ENCODE measurements around the gene RBP2.

Gene RBP2

DNA sequence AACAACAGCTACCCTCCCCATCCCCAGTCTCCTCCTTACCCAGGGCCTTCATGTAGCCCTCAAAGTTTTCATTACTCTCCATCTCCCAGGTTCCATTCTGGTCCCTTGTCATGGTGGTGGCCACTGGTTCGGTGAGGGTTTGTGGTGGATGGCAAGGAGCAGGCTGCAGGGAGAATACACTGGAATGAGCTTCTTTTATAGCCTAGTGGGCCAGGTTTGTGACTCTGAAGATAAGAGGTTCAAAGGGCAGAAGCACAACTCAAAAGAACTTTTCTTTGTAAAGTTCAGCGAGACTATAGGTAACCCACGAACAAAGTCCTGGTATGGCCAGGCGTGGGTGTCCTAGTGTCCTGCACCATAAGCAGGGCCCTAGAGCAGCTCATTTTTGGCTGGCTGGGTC is at the start of gene RBP2:
Gene RBP2 (minus strand): TSS at position 169 of the 400 bp plus-strand sequence. CDS start 57 bp downstream, at position 112.
- no peak for DNase-seq (ENCODE audit: low read depth)

DNA sequence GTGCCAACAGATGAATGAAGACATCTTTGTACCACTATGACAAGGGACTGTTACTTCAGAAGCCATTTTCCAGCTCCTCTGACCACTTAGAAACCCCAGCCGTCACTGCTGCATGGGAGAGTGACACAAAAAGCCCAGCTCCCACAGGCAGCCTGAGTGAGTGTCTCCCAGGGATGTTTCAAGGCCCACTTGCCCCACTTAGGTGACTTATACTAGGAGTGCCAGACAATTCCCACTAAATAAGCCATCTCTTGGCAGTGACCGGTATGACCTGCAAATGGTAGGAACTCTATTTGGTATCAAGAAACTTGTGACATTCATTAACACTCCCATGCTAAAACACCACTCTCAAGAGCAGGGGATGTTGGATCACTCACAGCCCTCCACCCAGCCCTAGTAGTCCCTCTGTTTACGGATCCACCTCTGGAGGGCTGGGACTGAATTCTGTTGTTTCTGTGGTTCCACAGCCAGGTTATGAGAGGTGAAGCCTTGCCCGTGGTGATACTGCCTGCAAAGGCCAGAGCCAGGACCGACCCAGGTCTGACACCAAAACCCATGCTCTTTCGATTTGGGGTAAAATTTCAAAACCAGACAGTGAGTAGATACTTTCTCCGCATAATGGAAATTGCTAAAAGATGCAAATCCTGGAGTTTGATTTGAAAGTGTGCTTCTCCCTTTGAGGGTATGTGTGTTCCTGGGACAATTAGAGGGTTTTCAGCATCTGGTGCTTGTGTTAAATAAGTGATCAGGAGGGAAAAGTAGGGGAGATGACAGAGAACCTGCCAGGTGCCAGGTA is 48.7 kb upstream of the RBP2 start:
- DNase-seq (ENCODE audit: low read depth) = no peak

DNA sequence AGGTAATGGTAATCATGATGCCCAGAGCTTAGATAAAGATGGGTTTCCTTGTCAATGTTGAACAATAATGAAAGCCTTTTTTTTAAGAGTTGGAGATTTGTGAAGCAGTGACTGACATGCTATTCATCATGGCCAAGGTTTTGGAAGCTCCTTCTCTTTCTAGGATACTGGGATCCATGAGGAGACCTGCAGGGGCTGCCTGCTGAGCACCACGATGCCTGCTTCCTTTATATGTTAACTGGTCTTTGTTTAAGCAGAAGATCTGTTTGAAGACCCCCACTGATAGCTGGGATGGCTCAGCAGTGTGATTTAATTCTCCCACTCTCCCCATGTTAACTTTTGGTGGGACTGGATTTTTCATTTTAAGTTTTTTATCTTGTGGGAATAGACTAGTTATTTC is 47.4 kb upstream of the RBP2 start:
- DNase-seq (ENCODE audit: low read depth) = no peak

DNA sequence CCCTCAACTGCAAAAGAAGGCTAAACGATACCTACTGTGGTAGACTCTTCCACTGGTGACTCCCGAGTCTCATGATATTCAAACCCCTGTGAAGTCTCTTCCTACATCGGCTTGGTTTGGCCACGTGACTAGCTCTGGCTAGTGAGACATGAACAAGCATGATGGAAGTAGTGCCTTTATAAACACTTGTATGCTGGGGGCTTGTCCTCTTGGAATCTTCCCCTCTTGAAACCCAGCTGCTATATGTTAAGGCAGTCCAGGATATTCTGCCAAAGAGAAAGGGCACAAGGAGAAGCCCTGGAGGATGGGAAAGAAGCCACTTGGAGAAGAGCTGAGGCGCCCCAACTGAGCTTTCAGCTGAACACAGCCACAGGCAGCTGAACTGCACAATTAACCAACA is 46.9 kb upstream of the RBP2 start:
- DNase-seq (ENCODE audit: low read depth) = no peak

DNA sequence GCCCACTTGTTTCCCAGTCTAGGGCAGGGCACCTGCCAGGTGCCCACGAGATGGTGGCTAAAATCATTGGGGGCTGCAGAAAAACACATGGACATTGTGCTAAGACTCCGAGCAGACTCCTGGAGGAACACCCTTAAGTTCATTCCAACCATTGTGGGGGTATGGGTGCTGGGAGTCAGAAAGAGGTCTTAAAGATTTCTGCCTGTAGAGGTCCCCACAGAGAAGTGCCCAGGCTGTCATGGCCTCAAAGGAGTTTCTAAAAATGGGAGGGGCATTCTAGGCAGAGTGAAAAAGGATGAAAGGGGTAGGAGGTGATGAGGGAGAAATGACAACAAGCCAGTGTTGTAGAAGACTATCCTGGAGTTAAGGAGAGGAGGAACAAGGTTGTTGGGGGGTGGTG is 46.1 kb upstream of the RBP2 start:
- no peak for DNase-seq (ENCODE audit: low read depth)

DNA sequence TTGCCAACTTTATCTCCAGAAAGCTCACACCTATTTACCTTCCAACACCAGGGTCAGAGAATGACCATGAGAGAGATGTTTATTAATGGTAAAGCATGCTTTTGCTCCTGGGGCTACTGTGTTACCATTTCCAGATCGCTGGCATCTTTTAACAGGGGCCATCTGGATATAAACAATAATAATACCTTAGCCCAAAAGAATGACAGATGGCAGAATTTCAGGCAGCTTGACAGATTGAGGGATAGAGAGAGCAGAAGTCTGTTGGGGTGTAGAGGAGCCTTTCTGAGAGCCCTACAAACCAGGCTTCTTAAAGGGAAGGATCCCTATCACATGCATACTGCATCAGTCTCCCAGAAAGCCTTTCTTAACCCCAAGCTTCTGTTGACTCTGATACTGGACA is 45.5 kb upstream of the RBP2 start:
- DNase-seq (ENCODE audit: low read depth) = no peak

DNA sequence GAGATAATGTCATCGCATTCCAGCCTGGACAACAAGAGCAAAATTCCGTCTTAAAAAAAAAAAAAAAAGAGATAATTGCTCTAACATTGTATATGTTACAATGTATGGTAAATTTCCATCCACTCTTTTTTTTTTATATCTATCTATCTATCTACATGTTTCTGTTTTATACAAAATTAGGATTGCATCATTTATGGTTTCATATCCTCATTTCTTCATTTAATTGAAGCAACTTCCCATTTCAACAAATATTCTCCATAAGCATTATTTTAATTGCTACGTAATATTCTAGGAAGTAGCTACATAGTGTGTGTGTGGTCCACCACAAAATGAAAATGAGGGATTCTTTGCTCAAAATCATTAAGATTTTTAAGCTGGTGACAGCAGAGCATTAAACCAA is 44.8 kb upstream of the RBP2 start:
- no peak for DNase-seq (ENCODE audit: low read depth)

DNA sequence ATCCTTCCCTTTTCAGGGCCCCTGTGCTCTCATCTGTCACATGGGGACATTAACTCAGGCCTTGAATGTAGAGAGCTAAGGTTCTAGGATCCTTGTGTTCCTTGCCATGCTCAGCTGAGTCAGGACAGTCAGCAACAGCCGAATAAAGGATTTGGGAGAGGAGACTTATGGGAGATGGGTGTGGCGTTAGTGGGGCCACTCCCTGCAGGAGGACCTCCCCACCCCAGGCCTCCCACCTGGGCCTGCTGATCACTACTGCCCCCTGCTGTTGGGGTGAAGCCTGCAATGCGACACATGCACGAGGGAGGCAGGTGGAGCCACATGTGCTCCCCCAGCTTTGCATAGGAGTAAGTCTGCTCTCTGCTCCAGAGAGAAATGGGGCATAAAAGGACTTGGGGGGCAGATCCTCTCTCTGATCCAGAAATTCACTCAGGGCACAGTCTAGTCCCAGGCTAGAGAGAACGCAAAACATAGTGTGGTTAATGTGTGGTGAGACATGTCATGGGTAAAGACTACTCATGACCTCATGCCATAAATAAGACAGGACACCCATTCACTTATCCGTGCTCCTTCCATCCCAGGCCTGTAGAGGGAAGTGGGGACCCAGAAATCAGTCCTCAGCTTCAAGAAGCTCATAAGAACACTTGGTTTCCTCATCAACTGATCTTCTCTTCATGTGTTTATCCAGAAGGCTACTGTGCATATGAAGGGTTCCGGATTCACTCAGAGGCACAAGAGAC is 43.9 kb upstream of the RBP2 start:
- DNase-seq (ENCODE audit: low read depth) = no peak

DNA sequence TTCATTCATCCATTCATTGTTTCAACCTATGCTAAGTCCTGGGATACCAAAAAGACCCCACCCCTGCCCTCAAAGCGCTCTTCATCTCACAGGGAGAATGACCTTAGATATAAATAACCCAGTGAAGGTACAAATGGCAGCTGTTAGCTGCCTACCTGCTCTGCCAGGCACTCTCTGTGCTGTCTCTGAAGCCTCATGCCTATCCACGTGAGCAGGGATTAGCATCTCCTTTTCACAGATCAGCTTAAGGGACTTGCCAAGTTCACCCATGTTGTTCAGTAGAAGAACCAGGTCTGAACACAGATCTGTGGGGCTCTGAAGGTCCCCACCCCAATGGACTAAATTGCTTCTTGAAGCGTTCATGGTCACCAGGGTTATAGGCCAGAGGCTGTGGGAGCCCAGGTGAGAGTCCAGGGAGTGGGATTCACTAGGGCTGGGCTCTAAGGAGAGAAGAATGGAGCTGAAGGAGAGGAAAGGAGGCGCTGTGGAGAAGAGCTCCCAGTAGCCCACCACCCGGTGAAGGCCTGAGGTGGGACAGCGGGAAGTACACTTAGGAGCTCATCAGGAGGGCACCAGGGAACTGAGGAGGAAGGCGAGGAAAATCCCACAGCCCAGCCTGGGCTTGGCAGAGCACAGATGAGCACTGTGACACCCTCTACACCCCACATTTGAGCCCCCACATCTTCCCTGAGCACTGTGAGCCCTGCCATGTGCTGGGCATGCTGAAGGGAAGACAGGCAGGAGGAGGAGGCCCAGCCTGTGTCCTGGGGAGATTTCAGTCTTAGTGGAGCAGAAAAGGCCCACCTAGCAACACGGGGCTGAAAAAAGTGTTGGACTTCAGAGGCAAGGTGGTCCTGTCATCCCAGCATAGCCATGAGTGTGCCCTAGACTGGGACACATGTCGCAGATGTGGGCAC is 42.9 kb upstream of the RBP2 start:
- no peak for DNase-seq (ENCODE audit: low read depth)

DNA sequence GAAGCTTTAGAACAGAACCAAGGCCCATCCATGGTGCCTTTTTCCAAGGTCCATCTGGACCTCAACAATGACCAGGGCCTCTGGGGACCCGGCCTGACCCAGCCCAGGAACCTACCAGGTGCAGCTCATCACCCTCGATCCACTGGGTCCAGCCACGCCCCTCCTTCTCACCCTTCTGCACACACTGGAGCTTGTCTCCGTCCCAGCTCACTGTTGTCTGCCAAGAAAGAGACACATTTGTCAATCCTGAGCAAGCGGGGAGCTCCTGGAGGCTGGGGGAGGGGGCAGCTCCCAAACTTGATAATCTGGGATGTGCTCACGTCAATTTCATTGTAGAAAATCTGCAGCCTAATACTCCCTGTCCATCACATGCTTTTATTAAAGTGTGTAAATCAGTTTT is 42.0 kb upstream of the RBP2 start:
- DNase-seq (ENCODE audit: low read depth) = no peak

DNA sequence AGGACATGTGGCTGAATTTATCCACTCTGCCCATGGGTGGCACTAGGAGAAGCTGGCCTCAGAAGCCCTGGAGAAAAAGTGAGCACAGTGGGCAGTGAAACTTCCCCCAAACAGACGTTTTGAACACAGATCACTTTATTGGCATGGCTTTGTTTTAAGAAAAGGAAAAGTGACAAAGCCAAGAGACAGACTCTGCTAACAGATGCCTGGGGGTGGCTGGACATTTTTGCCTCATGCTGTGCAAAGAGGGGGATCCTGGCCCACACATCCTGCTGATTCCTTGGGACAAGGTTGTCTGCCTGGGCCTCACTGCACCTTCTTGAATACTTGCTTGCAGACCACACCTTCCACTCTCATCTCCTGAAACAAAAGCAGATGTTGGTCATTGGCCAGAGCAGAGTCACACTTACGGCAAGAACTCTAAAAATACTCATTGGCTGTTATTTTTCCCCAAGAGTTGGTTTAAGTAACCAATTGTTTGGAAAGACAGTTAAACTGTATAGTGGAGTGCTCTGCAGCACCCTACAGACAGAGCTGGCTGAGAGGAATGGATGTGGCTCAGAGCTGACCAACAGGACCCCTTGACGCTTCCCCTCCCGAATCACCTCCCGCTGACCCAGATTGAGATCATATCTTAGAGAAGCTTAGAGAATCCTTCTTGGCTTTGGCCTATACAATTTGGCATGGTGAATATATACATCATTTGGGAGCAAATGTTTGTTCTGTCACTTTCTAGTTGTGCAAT is 41.2 kb upstream of the RBP2 start:
- DNase-seq (ENCODE audit: low read depth) = no peak

DNA sequence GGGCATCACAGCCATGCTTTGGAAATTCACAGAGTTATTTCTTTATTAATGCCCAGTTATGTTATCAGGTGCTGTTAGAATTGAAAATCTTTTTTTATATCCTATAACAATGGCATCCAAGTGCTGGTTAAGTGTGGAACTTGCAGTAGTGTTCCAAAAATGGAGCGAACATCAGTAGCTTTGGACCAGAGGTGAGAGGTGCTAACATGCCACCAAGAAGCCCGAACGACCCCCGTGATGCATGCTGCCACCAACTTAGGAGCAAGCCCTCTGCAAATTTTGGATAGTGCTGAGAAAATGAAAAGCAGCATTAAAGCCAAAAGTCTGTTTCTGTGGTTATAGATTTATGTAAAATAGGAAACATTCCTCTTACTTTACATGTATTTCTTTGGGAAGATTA is 38.4 kb upstream of the RBP2 start:
- DNase-seq (ENCODE audit: low read depth) = no peak

DNA sequence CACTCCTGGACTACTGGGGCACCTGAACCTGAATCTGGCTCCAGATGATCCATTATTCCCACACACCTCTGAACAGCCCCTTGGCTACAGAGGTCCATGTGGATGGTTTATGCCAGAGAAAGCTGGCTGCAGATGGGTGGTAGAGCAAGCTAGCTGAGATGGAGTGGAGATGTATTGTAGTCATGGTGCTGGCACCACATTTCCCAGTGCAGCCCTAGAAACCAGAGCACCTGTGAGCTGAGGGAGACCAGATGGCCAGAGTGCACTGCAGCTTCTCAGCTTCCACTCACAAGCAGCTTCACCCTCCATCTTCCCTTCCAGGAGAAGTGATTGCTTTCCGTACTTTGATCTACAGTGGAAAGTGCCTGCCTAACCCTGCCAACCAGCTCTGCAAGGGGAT is 33.3 kb upstream of the RBP2 start:
- DNase-seq (ENCODE audit: low read depth) = no peak

DNA sequence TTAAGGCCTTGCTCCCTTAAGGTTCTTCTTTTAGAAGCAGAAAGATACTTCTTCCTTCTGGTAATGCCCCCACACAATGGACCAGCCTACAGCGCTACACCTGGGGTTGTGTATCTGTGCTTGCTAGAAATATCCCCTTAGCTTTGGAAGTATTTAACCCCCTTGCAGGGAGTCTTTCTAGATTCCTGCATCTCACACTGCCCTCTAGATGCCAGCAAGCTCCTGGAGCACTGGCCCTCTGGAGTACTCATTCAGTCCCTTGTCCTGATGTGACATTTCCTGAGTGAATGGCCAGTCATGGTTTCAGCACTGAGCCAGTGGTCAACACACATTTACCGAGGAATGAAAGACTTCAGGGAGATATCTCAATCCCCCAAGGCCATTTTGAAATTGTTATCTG is 30.4 kb upstream of the RBP2 start:
- DNase-seq (ENCODE audit: low read depth) = no peak

DNA sequence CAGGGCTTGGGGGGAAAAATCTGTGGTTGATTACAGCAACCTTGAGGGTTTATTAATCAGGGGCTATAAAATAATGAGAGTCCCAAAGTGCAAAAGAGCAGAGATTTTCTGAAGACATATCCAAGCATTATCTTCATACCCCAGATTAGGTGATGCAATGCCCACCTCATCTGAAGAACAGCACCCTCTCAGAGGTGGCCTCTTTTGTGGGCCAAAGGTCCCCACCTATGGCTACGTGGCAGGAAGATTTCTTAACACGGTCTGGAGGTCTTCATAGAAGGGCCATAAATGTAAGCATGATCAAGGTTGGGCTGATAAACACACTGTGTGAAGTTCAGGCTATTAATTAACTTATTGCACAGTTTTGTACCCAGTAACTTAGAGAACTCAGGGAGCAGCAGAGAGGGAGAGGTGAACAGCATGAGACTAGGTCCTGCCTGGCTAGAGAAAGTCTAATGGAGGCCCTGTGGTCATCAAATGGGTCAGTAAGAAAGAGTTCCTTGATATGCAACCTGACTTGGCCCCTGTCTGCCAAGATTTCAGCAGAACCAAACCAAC is 29.6 kb upstream of the RBP2 start:
- no peak for DNase-seq (ENCODE audit: low read depth)

DNA sequence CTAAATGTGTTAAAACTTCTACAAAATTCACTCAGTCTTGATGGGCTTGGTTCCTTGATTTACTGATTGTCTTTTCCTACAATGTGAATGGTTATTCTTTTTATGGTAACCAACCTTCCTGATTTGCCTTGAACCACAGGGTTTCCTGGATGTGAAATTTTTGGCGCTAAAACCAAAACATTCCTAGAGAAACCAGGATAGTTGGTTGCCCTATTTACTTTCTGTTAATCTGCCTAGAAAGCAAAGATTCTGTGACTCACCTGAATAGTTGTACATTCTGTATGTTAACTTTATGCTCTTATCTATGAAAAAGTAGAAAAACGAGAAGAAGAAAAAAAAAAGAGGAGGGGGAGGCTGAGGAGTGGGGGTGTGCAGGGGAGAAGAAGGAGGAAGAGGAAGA is 23.2 kb upstream of the RBP2 start:
- no peak for DNase-seq (ENCODE audit: low read depth)

DNA sequence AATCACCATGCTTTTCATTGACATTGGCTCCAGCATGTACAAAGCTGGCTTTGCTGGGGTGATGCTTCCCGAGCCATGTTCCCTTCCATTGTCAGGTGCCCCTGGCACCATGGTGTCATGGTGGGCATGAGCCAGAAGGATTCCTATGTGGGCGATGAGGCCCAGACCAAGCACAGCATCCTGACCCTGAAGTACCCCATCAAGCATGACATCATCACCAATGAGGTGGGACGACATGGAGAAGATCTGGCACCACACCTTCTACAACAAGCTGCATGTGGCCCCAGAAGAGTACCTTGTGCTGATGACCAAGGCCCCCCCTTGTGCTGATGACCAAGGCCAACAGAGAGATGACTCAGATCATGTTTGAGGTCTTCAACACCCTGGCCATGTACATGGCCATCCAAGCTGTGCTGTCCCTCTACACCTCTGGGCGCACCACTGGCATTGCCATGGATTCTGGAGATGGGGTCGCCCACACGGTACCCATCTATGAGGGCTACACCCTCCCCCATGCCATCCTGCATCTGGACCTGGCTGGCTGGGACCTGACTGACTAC is 17.6 kb upstream of the RBP2 start:
- no peak for DNase-seq (ENCODE audit: low read depth)

DNA sequence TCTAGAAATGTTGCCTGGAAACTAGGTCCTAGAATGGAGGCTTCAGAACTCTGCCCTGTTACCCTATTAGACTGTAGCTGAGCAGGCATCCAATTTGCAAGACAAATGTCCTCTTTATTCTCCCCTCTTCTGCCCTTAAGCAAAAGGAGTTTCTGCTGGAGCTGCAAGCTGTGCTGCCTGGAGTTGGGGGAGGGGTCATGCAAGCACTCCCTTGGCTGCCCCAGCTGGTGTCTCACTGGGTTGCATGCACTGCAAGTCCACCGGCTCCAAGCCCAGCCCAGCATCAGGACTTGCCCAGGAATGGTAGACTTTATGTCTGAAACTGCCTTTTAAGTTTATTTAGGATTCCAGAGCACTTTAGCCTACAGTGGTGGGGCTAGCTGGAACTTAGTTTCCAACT is 15.7 kb upstream of the RBP2 start:
- no peak for DNase-seq (ENCODE audit: low read depth)

DNA sequence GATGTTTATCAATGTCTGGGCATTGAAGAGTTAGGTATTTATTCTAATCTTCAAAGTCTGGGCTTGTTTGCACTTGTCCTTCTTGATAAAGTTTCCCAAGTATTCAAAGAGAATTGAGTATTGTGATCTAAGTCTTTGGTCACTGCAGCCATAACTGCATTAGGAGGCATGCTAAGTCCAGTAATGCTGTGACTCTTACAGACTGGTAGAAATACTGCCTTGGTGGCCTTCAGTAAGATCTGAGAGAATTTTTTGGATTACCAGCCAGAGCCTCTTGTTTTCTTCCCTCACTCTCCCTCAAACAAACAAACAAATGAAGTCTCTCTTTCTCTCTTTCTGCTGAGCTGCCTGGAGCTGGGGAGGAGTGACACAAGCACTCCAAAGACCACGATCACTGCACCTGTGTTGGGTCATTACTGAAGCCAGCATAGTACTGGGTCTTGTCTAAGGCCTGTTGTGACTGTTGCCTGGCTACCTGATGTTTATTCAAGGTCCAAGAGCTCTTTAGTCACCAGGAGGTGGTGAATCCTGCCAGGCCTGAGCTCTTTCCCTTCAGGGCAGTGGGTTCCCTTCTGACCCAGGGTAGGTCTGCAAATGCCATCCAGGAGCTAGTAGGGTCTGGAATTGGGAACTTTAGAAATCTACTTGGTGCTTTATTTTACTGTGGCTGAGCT is 14.8 kb upstream of the RBP2 start:
- DNase-seq (ENCODE audit: low read depth) = no peak

DNA sequence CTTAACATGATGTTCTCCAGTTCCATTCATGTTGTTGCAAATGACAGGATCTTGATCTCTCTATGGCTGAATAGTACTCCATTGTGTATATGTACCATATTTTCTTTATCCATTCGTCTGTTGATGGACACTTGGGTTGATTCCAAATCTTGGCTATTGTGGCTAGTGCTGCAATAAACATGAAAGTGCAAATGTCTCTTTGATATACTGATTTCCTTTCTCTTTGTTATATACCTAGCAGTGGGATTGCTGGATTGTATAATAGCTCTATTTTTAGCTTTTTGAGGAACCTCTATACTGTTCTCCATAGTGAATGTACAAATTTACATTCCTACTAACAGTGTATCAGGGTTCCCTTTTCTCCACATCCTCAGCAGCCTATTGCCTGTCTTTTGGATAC is 5.9 kb upstream of the RBP2 start:
- DNase-seq (ENCODE audit: low read depth) = no peak

DNA sequence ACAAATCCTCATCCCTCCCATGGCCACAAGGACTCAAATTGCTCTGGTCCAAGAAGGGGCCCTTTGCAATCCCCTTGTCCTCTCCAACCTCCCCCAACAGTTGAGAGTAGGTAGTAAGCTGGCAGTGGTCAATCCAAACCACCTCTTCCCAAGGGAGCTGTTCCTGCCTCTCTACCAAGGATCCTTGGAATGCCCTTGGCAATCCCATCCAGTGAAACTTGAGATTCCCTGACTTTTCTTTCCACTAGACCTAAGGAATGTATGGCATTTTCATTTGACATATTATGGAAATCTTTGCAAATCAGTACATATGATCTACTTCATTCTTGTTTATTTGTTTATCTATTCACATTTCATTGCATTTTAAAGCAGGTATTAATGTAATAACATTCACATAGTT is 4.8 kb upstream of the RBP2 start:
- no peak for DNase-seq (ENCODE audit: low read depth)
